ACC112 (cell line): ENCODE data around the gene RNASE9.
"Not testable (repeated sequence)": the region's sequence is repeated elsewhere in the genome, so short reads cannot be mapped to it uniquely, and the experiment has no call there.

ENCODE experiments used
- H2AFZ ChIP-seq: fragments of 200-600 bp; sonication (generic); one replicate; pipeline ENCODE4 v1.6.0; 2017; ENCODE audit warnings: antibody characterized with exemption, low read length; ENCODE audit not compliant: unreplicated experiment
- H3K27ac ChIP-seq: fragments of 200-600 bp; sonication (generic); 2 replicates; pipeline ENCODE4 v1.5.1; 2014; ENCODE audit warnings: low read depth, mild to moderate bottlenecking, antibody characterized with exemption, low read length, moderate library complexity
- H3K27me3 ChIP-seq: fragments of 200-600 bp; sonication (generic); 2 replicates; pipeline ENCODE4 v1.6.1; 2014; ENCODE audit warnings: mild to moderate bottlenecking, antibody characterized with exemption, low read length, moderate library complexity, mixed read lengths; ENCODE audit not compliant: insufficient read depth
- H3K36me3 ChIP-seq: fragments of 200-600 bp; sonication (generic); 2 replicates; pipeline ENCODE4 v1.6.1; 2016; ENCODE audit warnings: mild to moderate bottlenecking, antibody characterized with exemption, low read length, moderate library complexity, mixed read lengths; ENCODE audit not compliant: insufficient read depth
- H3K4me1 ChIP-seq: fragments of 200-600 bp; sonication (generic); one replicate; pipeline ENCODE4 v1.6.1; 2016; ENCODE audit warnings: low read length, mixed read lengths; ENCODE audit not compliant: insufficient read depth, unreplicated experiment, control insufficient read depth
- H3K4me3 ChIP-seq: fragments of 200-600 bp; sonication (generic); 2 replicates; pipeline ENCODE4 v1.5.1; 2014; ENCODE audit warnings: mild to moderate bottlenecking, low read depth, low read length
- H3K79me2 ChIP-seq: fragments of 200-600 bp; sonication (generic); one replicate; pipeline ENCODE4 v1.6.0; 2016; ENCODE audit warnings: low read length; ENCODE audit not compliant: control insufficient read depth, unreplicated experiment, insufficient read depth

RNASE9 gene

GRCh38 chr14:20516921-20517320, 43.9 kb downstream of the RNASE9 start:
- peak overlapping the region; percentile 86 for H3K27ac ChIP-seq

DNA sequence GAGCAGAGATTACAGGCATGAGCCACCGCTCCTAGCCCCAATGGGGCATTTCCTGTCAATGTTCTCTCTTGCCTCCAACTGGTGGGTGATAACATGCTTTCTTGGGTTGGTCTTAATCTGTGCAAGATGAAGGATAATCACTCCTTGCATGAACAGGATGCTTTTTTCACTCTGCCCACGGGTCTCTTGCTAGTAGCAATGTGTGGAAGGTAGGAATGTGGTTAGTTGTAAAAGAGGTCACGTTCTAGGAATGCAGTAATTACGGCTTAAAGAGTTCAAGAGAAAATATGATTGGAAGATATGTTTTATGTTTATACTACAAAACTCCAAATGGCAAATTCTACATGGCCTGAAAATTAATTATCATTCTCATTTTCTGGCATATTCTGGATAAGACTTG, 45.0 kb downstream of the RNASE9 start:
- H3K27ac ChIP-seq = no peak overlapping the region
- H3K79me2 ChIP-seq = no peaks in the 10 kb centered on the region
- H3K4me1 ChIP-seq = peaks cover 29% of the 10 kb centered on the region
- H2AFZ ChIP-seq = no peak overlapping the region
- no peaks in the 10 kb centered on the region for H3K27me3 ChIP-seq
- H3K36me3 ChIP-seq = no peaks in the 10 kb centered on the region
- H3K4me3 ChIP-seq = no peak overlapping the region

More at GRCh38 chr14:20516921-20517320, 43.9 kb downstream of the RNASE9 start:
- Histone ChIP-seq H3K4me1 (peaks cover 26% of the 10 kb centered on the region), H3K4me3 (peak overlapping the region; percentile 27; the same call in 1 of the 2 replicates), H2AFZ (peak overlapping the region; percentile 92), H3K79me2 (no peaks in the 10 kb centered on the region), H3K36me3 (no peaks in the 10 kb centered on the region), H3K27me3 (no peaks in the 10 kb centered on the region)

DNA sequence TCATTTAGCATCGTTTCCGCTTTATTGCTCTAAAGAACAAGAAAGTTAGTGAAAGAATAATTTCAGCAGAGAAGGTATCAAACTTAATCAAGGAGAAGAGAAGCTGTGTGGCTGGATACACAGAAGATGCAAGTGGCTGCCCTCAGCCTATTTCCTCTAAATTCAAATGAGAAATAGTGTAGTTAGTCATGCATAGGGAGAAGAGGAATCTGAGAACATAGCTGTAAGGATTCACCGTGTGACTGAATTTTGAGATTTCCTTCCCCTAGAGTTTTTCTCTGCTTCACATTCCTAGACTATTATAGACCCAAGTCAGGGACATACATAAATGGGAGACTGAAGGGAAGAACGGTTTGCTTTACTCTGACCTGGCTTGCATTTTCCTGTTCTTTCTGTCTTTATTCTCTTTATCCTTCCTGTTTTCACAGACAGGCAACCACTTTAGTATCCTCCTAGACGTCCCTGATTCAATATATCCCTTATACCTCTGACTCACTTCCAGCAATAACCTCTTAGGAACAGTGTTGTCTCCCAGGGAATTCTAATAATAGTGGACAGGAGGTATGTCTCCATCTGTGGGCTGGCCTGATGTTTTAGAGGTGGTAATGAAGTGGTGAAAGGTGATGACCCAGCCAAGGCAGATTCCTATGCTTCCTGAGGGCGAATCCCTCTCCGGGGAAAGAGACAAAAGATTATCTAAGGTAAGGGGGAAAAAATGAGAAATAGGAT, 48.5 kb downstream of the RNASE9 start:
- no peaks in the 10 kb centered on the region for H3K27me3 ChIP-seq
- peak overlapping the region; percentile 59 for H3K27ac ChIP-seq
- no peak overlapping the region for H3K4me3 ChIP-seq
- peak overlapping the region; percentile 28 for H2AFZ ChIP-seq
- no peaks in the 10 kb centered on the region for H3K79me2 ChIP-seq
- H3K36me3 ChIP-seq = no peaks in the 10 kb centered on the region
- H3K4me1 ChIP-seq = peaks cover 24% of the 10 kb centered on the region

- Histone ChIP-seq H3K79me2 (no peaks in the 10 kb centered on the region), H3K4me1 (peaks cover 11% of the 10 kb centered on the region), H3K4me3 (no peak overlapping the region), H3K27ac (no peak overlapping the region), H3K36me3 (no peaks in the 10 kb centered on the region), H2AFZ (no peak overlapping the region), H3K27me3 (no peaks in the 10 kb centered on the region)
Measured at GRCh38 chr14:20508367-20508766, 52.5 kb downstream of the RNASE9 start.

GRCh38 chr14:20507537-20507936, 53.3 kb downstream of the RNASE9 start:
- not testable (repeated sequence) for H3K4me1 ChIP-seq, H2AFZ ChIP-seq, H3K36me3 ChIP-seq, H3K27ac ChIP-seq, H3K79me2 ChIP-seq, H3K27me3 ChIP-seq, H3K4me3 ChIP-seq

DNA sequence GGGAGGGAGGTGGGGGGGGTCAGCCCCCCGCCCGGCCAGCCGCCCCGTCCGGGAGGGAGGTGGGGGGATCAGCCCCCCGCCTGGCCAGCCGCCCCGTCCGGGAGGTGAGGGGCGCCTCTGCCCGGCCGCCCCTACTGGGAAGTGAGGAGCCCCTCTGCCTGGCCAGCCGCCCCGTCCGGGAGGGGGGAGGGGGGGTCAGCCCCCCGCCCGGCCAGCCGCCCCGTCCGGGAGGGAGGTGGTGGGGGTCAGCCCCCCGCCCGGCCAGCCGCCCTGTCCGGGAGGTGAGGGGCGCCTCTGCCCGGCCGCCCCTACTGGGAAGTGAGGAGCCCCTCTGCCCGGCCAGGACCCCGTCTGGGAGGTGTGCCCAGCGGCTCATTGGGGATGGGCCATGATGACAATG, 54.1 kb downstream of the RNASE9 start:
- not testable (repeated sequence) for H3K27ac ChIP-seq, H3K79me2 ChIP-seq, H3K4me3 ChIP-seq, H3K4me1 ChIP-seq, H3K27me3 ChIP-seq, H2AFZ ChIP-seq, H3K36me3 ChIP-seq

DNA sequence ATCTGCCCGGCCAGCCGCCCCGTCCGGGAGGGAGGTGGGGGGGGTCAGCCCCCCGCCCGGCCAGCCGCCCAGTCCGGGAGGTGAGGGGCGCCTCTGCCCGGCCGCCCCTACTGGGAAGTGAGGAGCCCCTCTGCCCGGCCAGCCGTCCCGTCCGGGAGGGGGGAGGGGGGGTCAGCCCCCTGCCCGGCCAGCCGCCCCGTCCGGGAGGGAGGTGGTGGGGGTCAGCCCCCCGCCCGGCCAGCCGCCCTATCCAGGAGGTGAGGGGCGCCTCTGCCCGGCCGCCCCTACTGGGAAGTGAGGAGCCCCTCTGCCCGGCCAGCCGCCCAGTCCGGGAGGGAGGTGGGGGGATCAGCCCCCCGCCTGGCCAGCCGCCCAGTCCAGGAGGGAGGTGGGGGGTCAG, 54.6 kb downstream of the RNASE9 start:
- not testable (repeated sequence) for H3K36me3 ChIP-seq, H3K4me1 ChIP-seq, H2AFZ ChIP-seq, H3K4me3 ChIP-seq, H3K27me3 ChIP-seq, H3K79me2 ChIP-seq, H3K27ac ChIP-seq
